GM19395 (cell line): ENCODE measurements around the gene SLC7A5.

ENCODE experiments used
- ATAC-seq: cut with Tn5 transposase; IDR thresholded peaks from one replicate; pipeline ENCODE4 v1.9.1; 2021; ENCODE audit warnings: mild to moderate bottlenecking, moderate library complexity; ENCODE audit not compliant: unreplicated experiment

SLC7A5 gene

DNA sequence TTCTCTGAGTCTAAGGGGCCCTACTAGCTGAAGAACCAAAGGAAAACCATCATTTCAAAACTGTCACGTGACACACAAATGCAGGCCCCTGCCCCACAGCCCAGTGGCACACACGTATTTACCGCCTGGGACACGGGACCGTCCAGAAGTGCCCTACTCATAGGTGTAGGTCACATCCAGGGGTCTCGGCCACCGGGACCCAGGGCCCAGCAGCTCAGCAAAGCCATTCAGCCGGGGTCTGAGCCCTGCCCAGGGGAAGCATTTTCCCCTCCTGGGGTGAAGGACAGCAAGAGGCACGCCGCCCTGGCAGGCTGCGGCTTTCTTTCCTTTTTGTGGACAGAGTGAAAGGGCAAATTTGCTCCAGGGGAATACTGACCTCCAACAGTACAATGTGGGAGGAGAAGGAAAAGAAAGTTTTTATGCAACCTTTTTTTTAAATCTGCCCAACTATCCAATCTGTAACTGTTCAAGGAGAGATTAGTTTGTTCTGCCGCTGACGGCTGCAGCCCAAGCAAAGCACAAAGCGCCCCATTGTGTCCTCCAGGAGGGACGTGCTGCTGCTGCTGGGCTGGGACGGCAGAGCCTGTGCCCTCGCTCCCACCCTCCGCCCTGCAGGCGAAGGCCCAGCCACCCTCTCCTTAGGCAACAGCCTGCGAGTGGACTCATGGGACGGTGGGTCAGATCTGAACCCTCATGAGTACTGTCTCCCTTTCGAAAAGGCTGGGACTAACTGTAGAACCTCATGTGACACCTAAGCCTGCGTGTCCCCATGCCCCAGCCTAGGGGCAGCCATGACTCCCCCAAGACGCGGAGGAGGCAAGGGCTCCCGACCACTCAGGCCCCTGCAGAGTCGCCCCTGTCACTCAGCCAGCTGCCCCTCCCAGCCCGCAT is 21.3 kb downstream of the SLC7A5 start:
- ATAC-seq = no peak

DNA sequence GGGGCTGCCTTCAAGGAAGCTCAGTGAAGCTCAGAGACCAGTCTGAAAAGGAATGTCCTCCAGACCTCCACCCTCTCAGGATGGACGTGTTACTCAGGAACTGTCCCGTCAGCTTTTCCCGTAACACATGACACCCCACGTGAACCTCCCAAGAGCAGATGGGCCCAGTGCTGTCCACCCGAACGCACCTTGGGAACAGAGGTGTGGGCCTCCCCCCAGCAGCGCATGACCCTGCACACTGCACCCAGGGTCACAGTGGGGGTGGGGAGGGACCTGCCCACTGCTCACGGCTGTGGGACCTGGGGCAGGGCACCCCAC is 21.9 kb downstream of the SLC7A5 start:
- ATAC-seq = no peak

DNA sequence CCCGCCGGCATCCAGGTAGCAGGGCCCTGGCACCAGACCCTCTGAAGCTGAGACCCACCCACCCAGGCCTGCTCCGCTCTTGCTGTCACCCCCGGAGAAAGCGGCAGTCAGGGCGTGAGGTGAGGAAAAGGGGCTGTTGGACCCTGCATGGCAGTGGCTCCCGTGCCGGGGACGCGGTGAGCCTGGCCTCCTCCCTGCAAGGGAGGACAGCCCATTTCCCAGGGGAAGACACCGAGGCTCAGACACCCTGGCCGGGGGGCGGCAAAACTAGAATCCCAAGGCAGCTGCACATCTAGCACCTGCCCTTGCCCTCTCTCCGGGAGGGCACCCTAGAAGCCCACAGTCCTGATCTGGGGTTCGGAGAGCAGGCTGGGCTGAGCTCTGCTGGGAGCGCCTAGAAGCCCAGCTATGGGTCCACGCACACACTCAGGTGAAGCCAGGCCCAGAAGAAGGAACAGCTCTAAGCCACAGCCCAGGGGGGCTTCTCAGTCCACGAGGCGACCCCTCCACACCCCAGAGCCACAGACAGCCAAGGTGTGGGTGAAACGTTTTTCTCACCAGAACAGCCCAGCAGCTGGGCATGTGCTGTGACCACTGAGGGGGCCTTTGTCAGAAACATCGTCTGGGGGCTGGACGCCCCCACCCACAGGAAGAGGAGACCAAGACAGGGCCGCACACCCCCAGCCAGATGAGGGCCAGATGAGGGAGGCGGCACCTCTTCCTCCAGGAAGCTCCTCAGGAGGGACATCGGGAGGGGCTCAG is 22.4 kb downstream of the SLC7A5 start:
- no peak for ATAC-seq

DNA sequence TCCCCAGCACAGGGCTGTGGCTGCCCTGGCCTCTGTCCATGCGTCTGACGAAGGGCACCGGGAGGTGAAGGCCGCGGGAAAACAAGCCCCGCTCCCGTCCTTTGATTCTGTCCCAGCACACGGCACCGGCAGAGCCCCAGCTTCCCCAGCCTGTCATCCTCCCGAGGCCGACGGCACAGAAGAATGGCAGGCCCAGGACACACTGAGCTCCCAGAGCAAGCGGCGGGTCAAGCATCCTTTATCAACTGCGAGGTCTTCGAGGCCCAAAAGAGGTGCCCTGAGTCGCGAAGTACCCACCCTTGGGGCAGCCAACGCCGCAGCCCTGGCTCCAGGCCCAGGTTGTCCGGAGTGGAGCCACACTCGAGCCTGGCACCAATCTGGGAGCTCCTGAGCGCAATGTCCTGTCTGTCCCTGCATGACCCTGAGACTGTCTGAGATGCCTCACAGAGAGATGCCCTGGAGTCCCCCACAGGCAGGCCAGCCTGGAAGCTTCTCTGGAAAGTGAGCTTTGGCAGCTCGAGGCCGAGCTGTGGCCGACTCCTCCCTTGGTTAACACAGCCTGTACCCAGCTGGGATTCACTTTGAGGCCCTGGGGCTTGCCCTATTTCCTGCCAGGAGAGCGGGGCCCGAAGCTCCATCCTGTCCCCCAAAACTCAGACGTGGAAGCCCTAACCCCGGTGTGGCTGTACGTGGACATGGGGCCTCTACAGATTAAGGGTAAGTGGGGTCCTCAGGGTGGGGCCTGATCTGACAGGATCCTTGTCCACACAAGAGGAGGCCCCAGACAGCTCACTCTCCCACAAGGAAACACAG is 23.3 kb downstream of the SLC7A5 start:
- ATAC-seq = no peak

DNA sequence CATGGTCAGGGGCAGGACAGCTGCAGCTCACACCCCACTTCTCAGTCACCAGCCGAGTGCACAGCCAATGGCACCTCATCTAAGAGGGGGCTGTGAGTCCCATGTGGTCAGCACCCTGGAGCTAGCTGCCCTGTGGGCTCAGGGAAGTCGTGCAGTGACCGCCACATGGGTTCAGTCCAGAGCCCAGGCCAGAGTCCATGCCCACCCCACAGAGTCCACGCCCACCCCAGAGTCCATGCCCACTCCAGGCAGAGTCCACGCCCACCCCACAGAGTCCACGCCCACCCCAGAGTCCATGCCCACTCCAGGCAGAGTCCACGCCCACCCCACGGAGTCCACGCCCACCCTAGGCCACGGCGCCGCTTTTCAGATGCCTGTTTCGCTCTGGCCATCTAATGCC is 24.1 kb downstream of the SLC7A5 start:
- no peak for ATAC-seq

DNA sequence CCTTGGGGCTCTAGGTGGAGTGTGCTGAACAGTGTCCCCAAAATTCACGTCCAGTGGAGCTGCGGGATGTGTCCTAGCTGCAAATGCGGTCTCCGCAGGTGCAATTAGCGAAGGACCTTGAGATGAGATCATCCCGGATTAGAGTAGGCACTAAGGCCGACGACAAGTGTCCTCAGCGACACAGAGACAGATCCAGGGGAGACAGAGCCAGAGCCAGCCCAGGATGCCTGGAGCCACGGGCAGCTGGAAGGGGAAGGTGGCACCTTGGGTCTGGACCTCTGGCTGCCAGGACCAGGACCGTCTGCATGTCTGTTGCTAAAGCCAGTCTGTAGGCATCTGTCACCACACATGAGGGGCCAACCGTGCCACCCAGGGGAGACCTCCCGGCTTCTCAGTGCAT is 24.5 kb downstream of the SLC7A5 start:
- ATAC-seq = no peak

DNA sequence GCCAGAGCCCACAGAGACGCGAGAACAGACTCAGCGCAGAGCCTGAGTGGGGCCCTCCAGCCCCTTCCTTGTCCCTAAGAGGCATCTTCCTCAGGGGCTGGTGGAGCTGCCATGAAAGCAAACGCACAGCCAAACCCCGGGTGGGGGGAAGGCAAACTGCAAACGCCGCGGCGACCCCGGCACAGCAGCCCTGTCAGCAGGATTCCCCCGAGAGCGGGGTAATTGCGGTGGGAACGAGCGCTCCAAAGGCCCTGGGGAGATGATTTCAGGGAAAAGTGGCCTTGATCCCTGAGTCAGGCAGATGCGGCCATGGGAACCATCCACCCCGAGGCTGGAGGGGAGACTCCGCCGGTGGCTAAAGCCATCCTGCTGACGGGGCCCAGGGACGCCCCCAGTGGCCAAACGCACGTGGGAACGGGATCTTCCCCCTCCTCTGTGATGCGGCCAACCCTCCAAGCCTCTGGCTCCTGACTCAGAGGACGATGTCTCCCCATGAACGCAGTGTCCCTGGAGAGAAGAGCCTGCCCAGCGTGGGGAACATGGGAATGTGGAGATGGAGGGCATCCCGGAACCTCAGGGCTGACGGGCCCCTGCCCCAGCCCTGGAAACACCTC is 25.1 kb downstream of the SLC7A5 start:
- ATAC-seq = no peak

DNA sequence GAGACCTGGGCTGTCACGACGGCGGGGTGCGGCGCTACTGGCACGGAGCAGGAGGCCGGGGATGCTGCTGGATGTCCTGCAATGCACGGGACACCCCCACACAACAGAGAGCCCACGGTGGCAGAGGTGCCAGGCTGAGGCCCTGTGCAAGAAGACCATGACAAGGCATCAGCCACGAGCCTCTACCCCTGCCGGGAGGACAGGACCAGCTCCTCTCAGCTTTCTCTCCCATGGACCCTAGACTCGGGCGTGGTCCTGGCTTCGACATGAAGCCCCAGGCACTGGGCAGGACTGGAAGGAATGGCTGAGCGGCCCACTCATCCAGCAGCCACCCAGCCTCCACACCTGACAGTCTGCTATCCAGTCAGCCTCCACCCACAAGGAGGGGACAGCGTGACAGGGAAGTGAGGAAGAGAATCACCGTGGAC is 25.6 kb downstream of the SLC7A5 start:
- ATAC-seq = no peak

DNA sequence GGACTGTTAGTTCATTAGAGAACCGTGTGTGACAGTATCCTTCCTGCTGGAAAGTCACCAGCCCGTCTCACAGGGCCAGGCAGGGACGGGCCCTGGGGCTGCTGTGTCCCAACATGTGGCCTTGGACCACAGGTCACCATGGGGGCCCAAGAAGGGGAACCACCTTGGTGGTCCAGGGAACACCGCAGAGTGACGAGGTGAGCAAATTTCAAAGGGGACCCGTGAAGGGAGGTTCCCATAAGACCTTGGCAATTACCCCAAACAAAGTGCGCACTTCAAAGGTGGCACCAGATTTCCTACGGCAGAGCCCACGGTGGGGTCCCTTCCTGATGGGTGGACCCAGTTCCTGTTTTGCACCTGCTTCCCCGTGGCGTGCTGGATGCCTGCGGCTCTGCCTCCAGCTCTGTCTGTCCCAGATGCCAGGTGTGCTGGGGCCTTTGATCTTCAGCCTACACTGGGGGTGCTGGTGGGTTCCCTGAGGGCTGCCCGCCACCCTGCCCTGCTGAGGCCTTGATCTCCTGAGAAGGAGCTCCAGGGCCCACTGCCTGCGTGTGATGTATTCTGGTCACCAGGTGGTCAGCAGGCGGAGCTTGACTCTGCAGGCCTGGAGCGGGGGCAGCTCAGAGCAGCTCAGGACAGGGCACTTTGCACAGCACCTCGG is 27.0 kb downstream of the SLC7A5 start:
- no peak for ATAC-seq

DNA sequence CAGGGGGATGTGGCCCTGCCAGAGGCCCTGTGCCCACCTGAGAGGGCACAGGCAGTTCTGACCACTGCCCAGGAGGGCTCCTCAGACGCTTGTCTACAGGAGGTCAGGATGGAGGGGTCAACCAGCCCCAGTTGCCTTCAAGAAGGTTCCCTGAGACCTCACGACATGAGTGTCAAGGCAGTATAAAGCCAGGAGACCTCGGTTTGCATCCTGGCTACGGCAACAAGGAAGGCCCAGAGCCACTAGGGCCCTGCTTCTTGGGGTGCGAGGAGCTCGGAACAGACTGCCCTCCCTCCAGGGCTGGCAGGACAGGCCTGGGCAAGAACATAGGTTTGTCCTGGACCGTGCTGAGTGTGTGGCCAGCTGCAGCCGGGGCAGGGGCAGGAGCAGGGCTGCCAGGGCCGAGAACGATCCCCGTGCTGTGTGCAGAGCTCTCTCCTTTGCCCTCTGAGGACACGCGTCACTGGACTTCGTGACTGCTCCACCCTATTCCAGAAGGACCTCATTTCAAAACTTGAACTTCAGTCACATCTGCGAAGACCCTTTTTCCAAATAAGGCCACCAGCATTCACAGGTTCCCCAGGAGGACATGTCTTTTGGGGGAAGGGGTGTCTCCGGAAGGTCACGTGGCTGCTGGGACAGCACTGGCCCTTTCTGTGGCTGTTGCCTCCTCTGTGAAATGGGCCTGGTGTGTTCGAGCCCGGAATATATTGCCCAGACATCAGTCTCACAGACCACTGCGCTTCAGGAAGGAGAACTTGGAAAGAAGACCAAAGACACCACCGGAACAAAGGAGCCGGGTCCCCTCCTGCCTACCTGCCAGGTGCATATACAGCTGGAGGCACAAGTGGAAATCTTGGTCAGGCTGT is 27.7 kb downstream of the SLC7A5 start:
- no peak for ATAC-seq

DNA sequence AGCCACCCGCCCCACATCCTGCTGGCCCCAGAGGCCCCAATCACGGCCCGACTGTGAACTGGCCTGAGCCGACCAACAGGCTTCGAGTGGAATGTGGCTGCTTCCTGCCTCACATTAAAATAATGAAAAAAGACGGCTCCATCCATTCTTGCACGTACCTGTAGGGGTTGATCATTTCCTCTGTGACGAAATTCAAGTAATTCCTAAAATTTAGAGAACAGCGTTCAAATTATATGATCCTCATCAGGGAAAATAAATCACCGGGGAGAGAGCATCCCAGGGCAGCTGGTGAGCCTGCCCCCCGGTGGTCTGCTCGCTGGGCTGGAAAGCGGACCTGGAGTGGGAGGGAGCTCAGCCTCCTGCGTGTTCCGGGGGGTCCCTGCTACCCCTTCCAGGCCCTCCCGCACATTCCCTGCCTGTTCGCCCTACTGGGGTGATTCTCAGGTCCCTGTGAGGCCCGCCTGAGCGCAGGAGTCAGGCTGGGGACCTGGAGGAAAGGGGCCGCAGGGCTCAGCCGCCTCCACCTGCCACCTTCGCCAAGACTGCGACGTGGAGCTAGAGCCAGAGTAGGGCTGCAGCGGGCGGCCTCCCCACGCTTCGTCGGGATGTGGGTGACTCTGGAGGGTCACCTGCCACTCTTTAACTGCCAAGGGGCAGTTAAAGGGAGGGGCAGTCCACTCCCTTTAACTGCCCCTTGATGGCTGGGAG is 28.9 kb downstream of the SLC7A5 start:
- ATAC-seq = no peak

DNA sequence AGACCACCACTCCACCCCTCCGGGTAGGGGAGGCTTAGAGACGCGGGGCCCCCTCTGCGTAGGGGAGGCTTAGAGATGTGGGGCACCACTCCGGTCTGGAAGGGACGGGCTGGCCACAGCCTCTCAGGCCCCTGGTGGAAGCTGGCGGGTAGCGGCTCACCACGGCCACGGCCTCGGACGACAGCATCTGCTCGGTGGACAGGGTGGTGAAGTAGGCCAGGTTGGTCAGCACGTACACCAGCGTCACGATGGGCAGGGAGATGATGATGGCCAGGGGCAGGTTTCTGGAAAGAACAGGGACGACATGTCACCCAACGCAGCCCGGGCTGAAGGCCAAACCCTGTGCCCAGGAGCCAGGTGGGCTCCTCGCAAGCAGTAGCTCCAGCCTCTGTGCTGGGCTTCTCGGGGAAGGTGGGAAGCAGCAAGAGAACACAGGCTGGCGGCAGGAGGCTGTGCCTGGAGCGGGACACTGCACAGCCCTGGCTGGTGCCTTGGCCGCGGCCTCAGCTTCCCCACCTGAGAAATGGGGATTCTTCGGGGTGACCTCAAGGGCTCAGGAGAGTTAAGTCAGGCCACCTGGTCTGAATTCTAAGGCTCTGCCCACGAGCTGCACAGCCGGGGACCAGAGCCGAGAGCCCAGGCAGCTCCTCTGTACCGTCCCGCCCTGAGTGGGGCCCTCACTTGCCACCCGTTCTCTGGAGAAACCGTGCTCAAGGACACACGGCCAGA is 29.6 kb downstream of the SLC7A5 start:
- no peak for ATAC-seq

DNA sequence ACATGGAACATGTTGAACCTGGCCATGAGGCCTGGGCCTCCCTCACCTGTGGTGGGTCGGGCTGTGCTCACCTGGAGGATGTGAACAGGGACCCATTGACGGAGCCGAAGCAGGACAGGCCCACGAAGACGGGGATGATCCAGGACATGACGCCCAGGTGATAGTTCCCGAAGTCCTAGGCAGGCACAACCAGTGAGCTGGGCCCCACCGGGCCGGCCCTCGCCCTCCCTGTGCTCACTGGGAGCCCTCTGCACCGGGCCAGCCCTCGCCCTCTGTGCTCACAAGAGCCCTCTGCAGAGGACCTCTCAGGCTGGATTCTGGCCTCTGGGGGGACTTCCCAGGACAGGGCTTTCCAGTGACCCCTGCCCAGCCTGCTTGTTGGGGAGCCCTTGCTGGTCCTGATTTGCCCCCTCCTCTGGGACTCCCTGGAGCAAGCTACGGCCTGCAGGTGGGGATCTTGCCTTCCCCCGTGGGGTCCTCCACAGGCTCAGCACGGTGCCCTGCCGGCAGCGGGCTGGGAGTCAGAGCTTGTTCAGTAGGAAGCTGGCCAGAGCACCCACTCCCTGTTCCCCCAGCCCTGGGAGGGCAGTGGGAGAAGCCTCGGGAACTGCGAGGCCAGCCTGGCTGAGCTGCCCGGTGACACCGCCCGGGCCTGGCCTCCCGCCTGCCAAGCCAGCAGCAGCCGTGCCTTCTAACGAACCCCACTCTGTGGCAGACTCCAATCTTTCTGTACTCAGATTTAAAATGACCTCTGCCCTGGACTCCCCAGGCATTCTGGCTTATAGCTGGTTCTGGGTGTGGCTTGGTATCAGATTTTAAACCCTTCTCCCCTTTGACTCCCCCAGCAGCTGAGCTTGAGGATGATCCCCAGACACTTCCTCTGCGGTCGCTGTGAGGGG is 30.4 kb downstream of the SLC7A5 start:
- no peak for ATAC-seq

DNA sequence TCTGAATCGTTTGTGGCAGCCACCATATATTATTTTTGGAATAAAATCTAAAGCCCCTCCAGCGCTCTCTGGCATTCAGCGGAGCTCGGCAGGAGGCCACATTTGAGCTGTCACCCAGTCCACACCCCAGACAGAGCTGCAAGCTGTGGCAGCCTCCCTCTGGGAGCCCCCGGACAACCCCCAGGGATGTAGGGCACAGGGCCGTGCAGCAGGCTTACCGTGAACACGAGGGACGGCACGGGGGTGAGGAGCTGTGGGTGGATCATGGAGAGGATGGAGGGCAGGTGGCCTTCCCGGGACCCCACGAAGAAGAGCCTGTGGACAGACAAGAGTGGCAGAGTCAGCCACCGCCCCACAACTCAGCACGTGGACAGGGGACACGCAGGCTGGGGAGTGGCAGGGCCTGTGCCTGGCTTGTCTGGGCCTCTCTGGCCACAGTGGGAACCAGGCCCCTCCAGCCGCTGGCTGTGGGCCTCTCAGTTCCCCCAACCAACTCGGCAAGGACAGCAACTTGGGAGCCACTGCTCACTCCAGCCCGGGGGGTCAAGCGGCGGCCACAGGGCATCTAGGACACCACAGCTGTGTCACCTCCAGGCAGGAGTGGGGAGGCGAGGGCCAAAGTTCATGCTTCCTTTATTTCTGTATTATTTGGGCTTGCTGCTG is 31.5 kb downstream of the SLC7A5 start:
- no peak for ATAC-seq

DNA sequence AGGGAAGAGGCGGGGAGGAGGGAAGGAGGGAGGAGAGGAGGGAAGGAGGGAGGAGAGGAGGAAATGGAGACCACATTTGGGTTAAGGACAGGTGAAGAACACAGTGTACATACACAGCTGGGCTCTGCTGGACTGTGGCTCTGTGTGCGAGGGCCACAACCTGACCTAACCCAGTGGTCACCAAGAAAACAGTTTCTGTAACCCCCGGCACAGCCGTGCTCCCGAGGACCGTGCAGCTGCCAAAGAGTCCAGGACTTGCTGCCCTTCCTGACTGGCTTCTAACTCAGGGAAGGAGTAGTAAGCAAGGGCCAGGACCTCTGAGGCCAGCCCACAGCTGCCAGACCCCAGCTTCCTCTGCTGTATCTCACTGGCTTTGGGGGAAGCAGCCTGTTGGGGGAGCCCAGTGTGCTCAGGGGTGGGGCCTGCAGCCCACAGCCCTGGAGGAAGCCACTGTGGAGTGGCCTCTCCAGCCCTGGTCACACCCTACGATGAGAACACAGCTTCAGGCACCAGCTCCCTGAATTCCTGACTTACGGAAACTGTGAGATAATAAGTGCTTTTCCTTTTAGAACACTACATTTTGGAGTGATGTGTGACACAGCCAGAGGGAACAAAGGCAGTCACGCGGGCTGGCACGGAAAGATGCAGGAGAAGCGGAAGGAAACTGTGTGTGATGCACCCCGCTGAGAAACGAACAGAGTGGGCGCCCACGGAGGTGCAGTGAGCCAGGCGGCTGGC is 32.3 kb downstream of the SLC7A5 start:
- ATAC-seq = no peak

DNA sequence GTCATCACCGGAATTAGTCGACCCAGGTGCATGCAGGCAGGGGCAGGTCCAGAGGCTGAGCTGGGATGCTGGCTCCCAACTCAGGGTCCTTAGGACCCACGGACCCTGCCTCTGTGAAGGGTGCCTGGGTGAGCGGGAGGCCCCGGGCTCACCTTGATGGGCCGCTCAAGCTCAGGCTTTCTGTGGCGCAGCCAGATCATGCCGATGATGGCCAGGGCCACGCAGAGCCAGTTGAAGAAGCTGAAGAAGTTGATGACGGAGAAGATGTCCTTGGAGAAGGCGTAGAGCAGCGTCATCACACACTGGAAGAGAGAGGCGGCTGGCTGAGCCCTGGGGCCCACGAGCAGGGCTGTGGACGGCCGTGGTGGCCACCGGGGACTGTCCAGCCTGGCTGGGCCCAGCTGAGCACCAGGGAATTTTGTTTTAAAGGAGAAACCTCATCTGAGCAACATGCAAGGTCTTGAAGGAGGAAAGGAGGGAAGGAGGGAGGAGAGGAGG is 32.9 kb downstream of the SLC7A5 start:
- ATAC-seq = no peak
